DOHH2 (cell line): Measurements from ENCODE around the gene PNPLA2.

ENCODE experiments used
- H3F3A ChIP-seq: fragments of 200-600 bp; sonication (generic), shearing (Covaris generic); 2 replicates; pipeline ENCODE4 v1.6.0; 2016; ENCODE audit warnings: antibody characterized with exemption, mild to moderate bottlenecking; ENCODE audit not compliant: control insufficient read depth, insufficient read depth
- H3K27ac ChIP-seq: fragments of 200-600 bp; sonication (generic); 2 replicates; pipeline ENCODE4 v1.5.1; 2014; ENCODE audit warnings: low read depth, mild to moderate bottlenecking, low read length, moderate library complexity
- H3K27me3 ChIP-seq: fragments of 200-600 bp; sonication (generic); 2 replicates; pipeline ENCODE4 v1.6.1; 2014; ENCODE audit warnings: mild to moderate bottlenecking, low read length, mixed read lengths; ENCODE audit not compliant: control insufficient read depth
- H3K36me3 ChIP-seq: fragments of 200-600 bp; sonication (generic); 2 replicates; pipeline ENCODE4 v1.6.1; 2014; ENCODE audit warnings: mild to moderate bottlenecking, low read length, moderate library complexity, mixed read lengths; ENCODE audit not compliant: control insufficient read depth
- H3K4me1 ChIP-seq: fragments of 200-600 bp; sonication (generic); 2 replicates; pipeline ENCODE4 v1.6.1; 2014; ENCODE audit warnings: mild to moderate bottlenecking, low read length, mixed read lengths; ENCODE audit not compliant: control insufficient read depth
- H3K4me2 ChIP-seq: fragments of 200-600 bp; sonication (generic); 2 replicates; pipeline ENCODE4 v1.6.0; 2014; ENCODE audit warnings: mild to moderate bottlenecking, low read length, moderate library complexity
- H3K4me3 ChIP-seq: fragments of 200-600 bp; sonication (generic); 2 replicates; pipeline ENCODE4 v1.5.1; 2014; ENCODE audit warnings: mild to moderate bottlenecking, low read length, mixed read lengths
- H3K79me2 ChIP-seq: fragments of 200-600 bp; sonication (generic); 2 replicates; pipeline ENCODE4 v1.6.1; 2014; ENCODE audit warnings: mild to moderate bottlenecking, low read length, mixed read lengths; ENCODE audit not compliant: control insufficient read depth
- H3K9me2 ChIP-seq: fragments of 200-600 bp; sonication (generic); replicated peaks from 2 replicates; pipeline ENCODE4 v1.6.1; 2014; ENCODE audit warnings: mild to moderate bottlenecking, low read length, mixed read lengths; ENCODE audit not compliant: control insufficient read depth
- H3K9me3 ChIP-seq: fragments of 200-600 bp; sonication (generic); 2 replicates; pipeline ENCODE4 v1.6.1; 2014; ENCODE audit warnings: antibody characterized with exemption, low read length, mixed read lengths; ENCODE audit not compliant: control insufficient read depth, insufficient read depth
- H4K20me1 ChIP-seq: fragments of 200-600 bp; sonication (generic); 2 replicates; pipeline ENCODE4 v1.6.0; 2014; ENCODE audit warnings: low read depth, mild to moderate bottlenecking, antibody characterized with exemption, low read length, moderate library complexity; ENCODE audit not compliant: control insufficient read depth, insufficient read depth
- CTCF ChIP-seq: fragments of 200-600 bp; sonication (generic); IDR thresholded peaks from one replicate; pipeline ENCODE4 v1.5.1; 2014; ENCODE audit warnings: antibody characterized with exemption, mild to moderate bottlenecking, low read depth, low read length; ENCODE audit not compliant: poor library complexity, severe bottlenecking
- EZH2phosphoT487 ChIP-seq: fragments of 200-600 bp; sonication (generic); IDR thresholded peaks from 2 replicates; pipeline ENCODE4 v1.6.1; 2017; ENCODE audit warnings: borderline replicate concordance, mild to moderate bottlenecking, antibody characterized with exemption, low read length, moderate library complexity, mixed read lengths

PNPLA2 gene

GRCh38 chr11:837189-837989 lies 18.7 kb downstream of the PNPLA2 start:
- Histone ChIP-seq H3K9me3 (no peaks in the 10 kb centered on the region), H3K79me2 (peaks cover 25% of the 10 kb centered on the region), H3K4me1 (peaks cover 16% of the 10 kb centered on the region), H3K4me2 (no peak overlapping the region), H3K27ac (no peak overlapping the region), H3K4me3 (no peak overlapping the region), H3K36me3 (peaks cover 41% of the 10 kb centered on the region), H3K9me2 (no peaks in the 10 kb centered on the region), H3F3A (no peaks in the 10 kb centered on the region), H3K27me3 (peaks cover 24% of the 10 kb centered on the region), H4K20me1 (peaks cover 14% of the 10 kb centered on the region)
- TF ChIP-seq EZH2phosphoT487: no peak
- TF ChIP-seq CTCF: no peak

GRCh38 chr11:837990-838307 lies 19.2 kb downstream of the PNPLA2 start:
- H3K4me2 ChIP-seq: no peak overlapping the region
- peaks cover 22% of the 10 kb centered on the region for H3K27me3 ChIP-seq
- no peaks in the 10 kb centered on the region for H3K9me2 ChIP-seq
- no peak overlapping the region for H3K27ac ChIP-seq
- H3K4me3 ChIP-seq: no peak overlapping the region
- no peaks in the 10 kb centered on the region for H3F3A ChIP-seq
- no peaks in the 10 kb centered on the region for H3K9me3 ChIP-seq
- peaks cover 14% of the 10 kb centered on the region for H3K4me1 ChIP-seq
- H3K79me2 ChIP-seq: peaks cover 25% of the 10 kb centered on the region
- TF ChIP-seq CTCF (no peak), EZH2phosphoT487 (no peak)
- H4K20me1 ChIP-seq: peaks cover 14% of the 10 kb centered on the region
- peaks cover 41% of the 10 kb centered on the region for H3K36me3 ChIP-seq

GRCh38 chr11:838441-839279 lies 19.9 kb downstream of the PNPLA2 start:
- Histone ChIP-seq H3K4me1 (peaks cover 14% of the 10 kb centered on the region), H3K27me3 (peaks cover 20% of the 10 kb centered on the region), H4K20me1 (peaks cover 14% of the 10 kb centered on the region), H3K27ac (no peak overlapping the region), H3K9me2 (no peaks in the 10 kb centered on the region), H3K4me3 (no peak overlapping the region), H3K36me3 (peaks cover 41% of the 10 kb centered on the region), H3F3A (no peaks in the 10 kb centered on the region), H3K79me2 (peaks cover 25% of the 10 kb centered on the region), H3K9me3 (no peaks in the 10 kb centered on the region), H3K4me2 (no peak overlapping the region)
- no peak for TF ChIP-seq EZH2phosphoT487
- peak; percentile 16 for TF ChIP-seq CTCF
